Caco-2 (cell line): ENCODE data around the gene TTC7B. TPM values are rescaled to one million over a fixed set of nuclear protein-coding genes. Genes with fewer than 3 reads are reported as not detected.

ENCODE experiments used
- BruUV-seq: library from RNA; stranded (reverse); fragments of 400-500 nt; replicated peaks from 2 replicates; lab custom pipeline; 2021; lab: Mats Ljungman, UMichigan
- CTCF ChIA-PET: fragments of 300-600 bp; sonication (Branson Sonifier 250); formaldehyde crosslinking; loops from one replicate; lab custom pipeline; 2022; ENCODE audit warnings: antibody characterized with exemption; lab: Charles Lee
- POLR2A ChIA-PET: fragments of 300-600 bp; sonication (Branson Sonifier 250); formaldehyde crosslinking; loops from one replicate; lab custom pipeline; 2022; ENCODE audit warnings: antibody characterized with exemption; lab: Charles Lee
- DNase-seq, 2 experiments: peaks; one replicate each; pipeline versions ENCODE4 v3.0.0 to v3.0.0-alpha.2; 2020 to 2022
- H3K27me3 ChIP-seq: replicated peaks from 2 replicates; pipeline ENCODE4 v1.6.0; 2011; ENCODE audit warnings: low read length; ENCODE audit not compliant: control insufficient read depth, insufficient read depth
- H3K36me3 ChIP-seq: 2 replicates; pipeline ENCODE4 v1.5.1; 2011; ENCODE audit warnings: low read length; ENCODE audit not compliant: control insufficient read depth, insufficient read depth
- H3K4me1 ChIP-seq: fragments of 250-450 bp; sonication (Bioruptor Pico); 2 replicates; pipeline ENCODE4 v1.5.1; 2020; ENCODE audit warnings: mild to moderate bottlenecking
- H3K4me3 ChIP-seq: 2 replicates; pipeline ENCODE4 v1.5.1; 2011; ENCODE audit warnings: low read depth, mild to moderate bottlenecking, control low read depth, low read length
- H3K9me3 ChIP-seq: fragments of 250-450 bp; sonication (Bioruptor Pico); 2 replicates; pipeline ENCODE4 v1.5.1; 2020; ENCODE audit warnings: mild to moderate bottlenecking, moderate library complexity
- H3K27ac Mint-ChIP-seq: one replicate; pipeline ENCODE4 v1.8.0; 2022; ENCODE audit warnings: mixed read lengths; ENCODE audit not compliant: unreplicated experiment
- H3K27me3 Mint-ChIP-seq: one replicate; pipeline ENCODE4 v1.8.0; 2022; ENCODE audit warnings: mixed read lengths; ENCODE audit not compliant: insufficient read depth, unreplicated experiment
- H3K36me3 Mint-ChIP-seq: one replicate; pipeline ENCODE4 v1.8.0; 2022; ENCODE audit warnings: mild to moderate bottlenecking, mixed read lengths; ENCODE audit not compliant: insufficient read depth, unreplicated experiment
- H3K4me1 Mint-ChIP-seq: one replicate; pipeline ENCODE4 v1.8.0; 2022; ENCODE audit warnings: low read depth, mixed read lengths; ENCODE audit not compliant: unreplicated experiment
- H3K4me3 Mint-ChIP-seq: one replicate; pipeline ENCODE4 v1.8.0; 2022; ENCODE audit warnings: mild to moderate bottlenecking, moderate library complexity, mixed read lengths; ENCODE audit not compliant: unreplicated experiment
- H3K9me3 Mint-ChIP-seq: one replicate; pipeline ENCODE4 v1.8.0; 2022; ENCODE audit warnings: mixed read lengths; ENCODE audit not compliant: unreplicated experiment
- intact Hi-C: fragments of 100-400 bp; cut with micrococcal nuclease; formaldehyde crosslinking; loops from one replicate; pipeline ENCODE4 v1.10.0; 2022; ENCODE audit not compliant: unreplicated experiment
- total RNA-seq: library from RNA; stranded (reverse); gene quantifications from 2 replicates; pipeline ENCODE4 v1.2.3, GENCODE V29; 2022
- TF ChIP-seq, protein P1 (sequence below), 2 experiments: fragments of 200-600 bp in 1 of 2; IDR thresholded peaks; 1 replicate in 1 of 2; 2 replicates in 1 of 2; pipeline versions ENCODE4 v1.5.1 to v1.8.0; 2011 to 2022; ENCODE audit warnings: antibody characterized with exemption in 1 of 2, control low read depth in 1 of 2, inconsistent platforms in 1 of 2, low read depth in 1 of 2, low read length in 1 of 2, mild to moderate bottlenecking in 1 of 2, moderate library complexity in 1 of 2; ENCODE audit not compliant: insufficient read depth in 1 of 2, severe bottlenecking in 1 of 2, unreplicated experiment in 1 of 2

The TTC7B gene
- total RNA-seq, 1 experiment from 2014 or later, result 28.5 TPM

GRCh38 chr14:90720832-90721231, 95.4 kb downstream of the TTC7B start:
- ChIA-PET CTCF (interaction anchor here (1.1 kb wide), 1 partner anchor 37 kb away, joined by 8 read pairs; no protein-coding TSS in a partner anchor), POLR2A (interaction anchor here (0.6 kb wide), 1 partner anchor 37 kb away, joined by 3 read pairs; no protein-coding TSS in a partner anchor)
- Mint-ChIP-seq H3K4me3 (no peak overlapping the region), H3K4me1 (peaks cover 20% of the 10 kb centered on the region), H3K9me3 (no peaks in the 10 kb centered on the region), H3K36me3 (peaks cover 5% of the 10 kb centered on the region), H3K27me3 (no peaks in the 10 kb centered on the region), H3K27ac (no peak overlapping the region)
- TF ChIP-seq, protein P1, sequence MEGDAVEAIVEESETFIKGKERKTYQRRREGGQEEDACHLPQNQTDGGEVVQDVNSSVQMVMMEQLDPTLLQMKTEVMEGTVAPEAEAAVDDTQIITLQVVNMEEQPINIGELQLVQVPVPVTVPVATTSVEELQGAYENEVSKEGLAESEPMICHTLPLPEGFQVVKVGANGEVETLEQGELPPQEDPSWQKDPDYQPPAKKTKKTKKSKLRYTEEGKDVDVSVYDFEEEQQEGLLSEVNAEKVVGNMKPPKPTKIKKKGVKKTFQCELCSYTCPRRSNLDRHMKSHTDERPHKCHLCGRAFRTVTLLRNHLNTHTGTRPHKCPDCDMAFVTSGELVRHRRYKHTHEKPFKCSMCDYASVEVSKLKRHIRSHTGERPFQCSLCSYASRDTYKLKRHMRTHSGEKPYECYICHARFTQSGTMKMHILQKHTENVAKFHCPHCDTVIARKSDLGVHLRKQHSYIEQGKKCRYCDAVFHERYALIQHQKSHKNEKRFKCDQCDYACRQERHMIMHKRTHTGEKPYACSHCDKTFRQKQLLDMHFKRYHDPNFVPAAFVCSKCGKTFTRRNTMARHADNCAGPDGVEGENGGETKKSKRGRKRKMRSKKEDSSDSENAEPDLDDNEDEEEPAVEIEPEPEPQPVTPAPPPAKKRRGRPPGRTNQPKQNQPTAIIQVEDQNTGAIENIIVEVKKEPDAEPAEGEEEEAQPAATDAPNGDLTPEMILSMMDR (IDR thresholded peaks at IDR 0.05; ENCODE audit: insufficient read depth in 1 of 2, low read depth in 1 of 2, low read length in 1 of 2, severe bottlenecking in 1 of 2, unreplicated experiment in 1 of 2), result no peak
- H3K36me3 ChIP-seq, result no peaks in the 10 kb centered on the region
- no peak overlapping the region for H3K4me3 ChIP-seq
- no TSS peak for BruUV-seq
- H3K27me3 ChIP-seq, result no peaks in the 10 kb centered on the region
- no peak for DNase-seq
- H3K9me3 ChIP-seq, result no peaks in the 10 kb centered on the region
- peaks cover 11% of the 10 kb centered on the region for H3K4me1 ChIP-seq
- intact Hi-C loops, result no loop called here

DNA sequence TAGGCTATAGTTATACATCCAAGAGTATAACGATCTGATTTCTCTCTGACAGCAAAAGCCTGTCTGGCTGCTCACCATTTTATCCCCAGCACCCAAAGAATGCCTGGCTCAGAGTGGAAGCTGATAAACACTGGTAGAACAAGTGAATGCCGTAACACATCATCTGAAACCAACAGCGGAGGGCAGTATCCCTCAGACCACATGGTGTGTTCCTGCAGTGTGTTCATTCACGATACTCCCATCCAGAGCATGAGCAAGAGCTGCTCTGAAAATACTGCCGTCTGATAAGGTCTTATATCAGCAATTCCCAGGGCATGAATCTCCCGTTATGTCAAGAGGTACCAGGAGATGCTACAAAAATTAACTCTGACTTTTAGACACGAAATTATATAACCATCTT, 95.9 kb downstream of the TTC7B start:
- H3K4me1 Mint-ChIP-seq, result peaks cover 24% of the 10 kb centered on the region
- CTCF ChIA-PET, result interaction anchor here (0.5 to 1.1 kb wide), 2 partner anchors 19 to 38 kb away, joined by 4 to 8 read pairs; no protein-coding TSS in a partner anchor
- Histone ChIP-seq H3K27me3 (no peaks in the 10 kb centered on the region), H3K4me3 (no peak overlapping the region), H3K4me1 (peaks cover 14% of the 10 kb centered on the region), H3K36me3 (no peaks in the 10 kb centered on the region), H3K9me3 (no peaks in the 10 kb centered on the region)
- no peaks in the 10 kb centered on the region for H3K9me3 Mint-ChIP-seq
- H3K4me3 Mint-ChIP-seq, result no peak overlapping the region
- TF ChIP-seq, protein P1 (IDR thresholded peaks at IDR 0.05; ENCODE audit: insufficient read depth in 1 of 2, low read depth in 1 of 2, low read length in 1 of 2, severe bottlenecking in 1 of 2, unreplicated experiment in 1 of 2), result no peak
- POLR2A ChIA-PET, result interaction anchor here (0.6 kb wide), 2 partner anchors 38 to 208 kb away, joined by 3 to 6 read pairs; no protein-coding TSS in a partner anchor
- BruUV-seq, result no TSS peak
- H3K36me3 Mint-ChIP-seq, result peaks cover 5% of the 10 kb centered on the region
- no peaks in the 10 kb centered on the region for H3K27me3 Mint-ChIP-seq
- intact Hi-C loops, result no loop called here
- no peak for DNase-seq
- no peak overlapping the region for H3K27ac Mint-ChIP-seq

DNA sequence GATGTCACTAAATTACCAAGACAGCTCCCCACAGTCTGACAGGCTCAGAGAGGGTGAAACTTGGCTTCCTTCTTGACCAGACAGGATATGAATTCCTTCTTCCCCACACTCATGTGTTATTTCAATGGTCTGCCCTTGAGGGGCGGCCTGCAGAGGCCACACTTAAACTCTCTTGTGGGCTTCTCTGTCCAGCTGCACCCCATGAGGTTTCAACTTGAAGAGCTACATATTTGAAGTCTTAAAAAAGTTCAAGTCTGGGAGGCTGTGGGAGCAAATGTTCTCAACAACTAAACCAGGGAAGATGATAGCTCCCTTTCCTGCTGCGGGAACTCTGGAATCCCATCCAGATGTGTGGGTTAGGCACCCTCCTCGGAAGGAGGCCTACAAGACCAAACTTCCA, 98.3 kb downstream of the TTC7B start:
- Histone ChIP-seq H3K36me3 (no peaks in the 10 kb centered on the region), H3K27me3 (no peaks in the 10 kb centered on the region), H3K4me1 (peaks cover 16% of the 10 kb centered on the region), H3K4me3 (no peak overlapping the region), H3K9me3 (no peaks in the 10 kb centered on the region)
- H3K4me3 Mint-ChIP-seq, result no peak overlapping the region
- DNase-seq, result no peak
- TF ChIP-seq, protein P1 (IDR thresholded peaks at IDR 0.05; ENCODE audit: insufficient read depth in 1 of 2, low read depth in 1 of 2, low read length in 1 of 2, severe bottlenecking in 1 of 2, unreplicated experiment in 1 of 2), result no peak
- peaks cover 31% of the 10 kb centered on the region for H3K4me1 Mint-ChIP-seq
- H3K27ac Mint-ChIP-seq, result no peak overlapping the region
- H3K36me3 Mint-ChIP-seq, result peaks cover 5% of the 10 kb centered on the region
- intact Hi-C loops, result no loop called here
- POLR2A ChIA-PET, result no interaction called here
- CTCF ChIA-PET, result no interaction called here
- no peaks in the 10 kb centered on the region for H3K27me3 Mint-ChIP-seq
- BruUV-seq, result no TSS peak
- H3K9me3 Mint-ChIP-seq, result no peaks in the 10 kb centered on the region
